A549 treated with AZD2906 at 1 μM for 4 hours (cell line): ENCODE measurements around the gene B3GALT2. TPM values are rescaled to one million over a fixed set of nuclear protein-coding genes. Genes with fewer than 3 reads are reported as not detected.

ENCODE experiments used
- total RNA-seq: library from RNA; stranded (reverse); fragments of 200-300 nt; extraction: Qiagen RNA extraction; gene quantifications from 5 replicates; pipeline ENCODE4 v1.2.3, GENCODE V29; 2022

The B3GALT2 gene
- not detected in 5 replicates for total RNA-seq

DNA sequence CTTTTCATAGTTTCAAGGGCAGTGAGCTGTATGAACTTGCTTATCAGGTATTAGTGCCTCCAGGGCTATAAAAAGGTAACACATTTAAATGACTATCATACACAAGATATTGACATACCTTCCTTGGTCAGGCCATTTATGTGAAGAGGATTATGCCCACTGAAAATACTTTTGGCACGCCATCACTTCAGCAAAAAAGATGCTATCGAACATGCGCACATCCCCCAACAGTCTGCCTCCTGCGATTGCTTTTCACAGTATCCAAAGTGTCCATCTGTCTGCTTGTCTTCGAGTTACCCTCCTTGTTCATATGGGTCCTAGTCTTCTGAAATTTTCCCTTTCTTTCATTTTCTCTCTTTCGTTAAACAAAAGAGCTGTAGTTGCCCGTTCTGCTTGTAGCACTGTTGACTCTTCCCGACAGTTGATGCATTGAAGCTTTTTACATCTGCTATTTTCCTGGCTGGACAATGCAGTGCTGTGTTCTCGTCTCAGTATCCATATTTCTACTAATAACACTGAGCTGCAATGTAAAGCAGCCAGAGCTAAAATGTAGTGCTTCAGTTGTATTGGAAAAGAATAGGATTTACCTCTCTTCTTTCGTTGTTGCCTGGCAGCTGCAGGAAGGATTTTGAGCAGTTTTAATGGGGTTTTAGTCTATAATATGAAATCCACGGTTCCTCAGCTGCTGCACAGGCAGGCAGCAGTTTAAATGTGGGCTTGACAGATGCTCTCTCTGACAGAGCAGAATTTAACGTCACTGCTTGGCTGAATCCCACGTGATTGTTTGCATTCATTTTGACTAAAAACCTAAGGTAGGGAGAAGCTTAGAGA, at the start of gene B3GALT2:
Gene B3GALT2, minus strand, starts transcription at position 713 of the 831 bp plus-strand sequence. CDS start 5,051 bp downstream, outside the sequence.

Other genes starting within 250 kb of the B3GALT2 start
- gene UCHL5, start 127.3 kb downstream of the B3GALT2 start, total RNA-seq: 37.2 to 44.2 TPM (median 40.6 TPM) in 5 replicates
- gene RO60, start 127.0 kb downstream of the B3GALT2 start, total RNA-seq: 23.9 to 34.0 TPM (median 24.4 TPM) in 5 replicates
- gene GLRX2, start 81.2 kb downstream of the B3GALT2 start, total RNA-seq: 37.1 to 48.0 TPM (median 44.4 TPM) in 5 replicates
- gene CDC73, start 64.6 kb downstream of the B3GALT2 start, total RNA-seq: 29.4 to 34.6 TPM (median 30.7 TPM) in 5 replicates